ENCODE results near the gene MC1R.
A peak's percentile ranks its signal among the peaks of the same experiment; 100 is the strongest.

MC1R gene

DNA sequence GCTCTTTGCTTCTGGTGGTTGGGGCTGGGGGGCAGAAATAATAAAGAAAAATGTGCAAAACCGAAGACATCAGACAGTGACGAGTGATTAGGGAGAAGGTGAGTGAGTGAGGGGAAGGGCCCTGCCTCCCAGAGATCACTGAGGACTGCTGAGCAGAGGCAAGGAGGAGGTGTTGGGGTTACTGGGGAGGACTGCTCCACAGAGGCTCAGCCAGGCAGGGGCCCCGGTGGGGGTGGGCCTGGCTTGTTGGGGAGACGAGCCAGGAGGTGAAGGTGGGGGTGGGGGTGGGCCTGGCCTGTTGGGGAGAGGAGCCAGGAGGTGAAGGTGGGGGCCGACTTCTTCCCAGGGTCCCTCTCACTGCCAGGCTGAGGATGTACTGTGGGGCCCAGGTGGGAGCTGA lies 27.9 kb downstream of the MC1R start:
- H3K4me1 Mint-ChIP-seq = peaks cover 14% of the 10 kb centered on the region
- TF ChIP-seq, protein P1, sequence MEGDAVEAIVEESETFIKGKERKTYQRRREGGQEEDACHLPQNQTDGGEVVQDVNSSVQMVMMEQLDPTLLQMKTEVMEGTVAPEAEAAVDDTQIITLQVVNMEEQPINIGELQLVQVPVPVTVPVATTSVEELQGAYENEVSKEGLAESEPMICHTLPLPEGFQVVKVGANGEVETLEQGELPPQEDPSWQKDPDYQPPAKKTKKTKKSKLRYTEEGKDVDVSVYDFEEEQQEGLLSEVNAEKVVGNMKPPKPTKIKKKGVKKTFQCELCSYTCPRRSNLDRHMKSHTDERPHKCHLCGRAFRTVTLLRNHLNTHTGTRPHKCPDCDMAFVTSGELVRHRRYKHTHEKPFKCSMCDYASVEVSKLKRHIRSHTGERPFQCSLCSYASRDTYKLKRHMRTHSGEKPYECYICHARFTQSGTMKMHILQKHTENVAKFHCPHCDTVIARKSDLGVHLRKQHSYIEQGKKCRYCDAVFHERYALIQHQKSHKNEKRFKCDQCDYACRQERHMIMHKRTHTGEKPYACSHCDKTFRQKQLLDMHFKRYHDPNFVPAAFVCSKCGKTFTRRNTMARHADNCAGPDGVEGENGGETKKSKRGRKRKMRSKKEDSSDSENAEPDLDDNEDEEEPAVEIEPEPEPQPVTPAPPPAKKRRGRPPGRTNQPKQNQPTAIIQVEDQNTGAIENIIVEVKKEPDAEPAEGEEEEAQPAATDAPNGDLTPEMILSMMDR (IDR thresholded peaks at IDR 0.05) = no peak

DNA sequence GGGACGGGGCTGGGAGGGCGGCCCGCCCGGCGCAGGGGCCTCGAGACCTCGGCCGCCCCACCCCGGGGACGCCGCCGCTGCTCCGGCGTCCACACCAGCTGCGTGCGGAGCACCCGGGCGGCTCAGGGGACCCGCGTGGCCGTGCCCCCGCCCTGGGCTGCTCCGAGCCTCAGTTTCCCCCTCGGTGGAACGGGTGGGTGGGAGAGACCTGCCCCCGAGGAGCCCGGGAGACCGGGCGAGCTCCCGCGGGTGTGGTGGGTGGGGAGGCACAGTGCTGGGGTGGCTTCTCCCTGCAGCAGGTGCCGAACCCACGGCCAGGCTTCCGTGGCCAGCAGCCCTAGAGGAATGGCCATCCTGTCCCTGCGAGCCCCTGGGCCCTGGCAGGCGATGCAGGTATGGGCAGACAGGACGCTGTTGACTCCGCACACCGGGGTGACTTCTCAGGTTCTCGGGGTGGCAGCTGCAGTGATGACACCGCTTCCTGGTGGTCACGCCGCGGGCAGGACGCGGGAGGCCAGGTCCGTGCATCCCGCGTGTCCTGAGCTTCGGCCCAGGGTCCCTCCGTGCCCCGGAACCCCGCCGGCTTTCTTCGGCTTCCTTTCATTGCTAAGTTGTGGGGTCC lies 30.6 kb downstream of the MC1R start:
- H3K27ac Mint-ChIP-seq = no peak overlapping the region
- H3K36me3 Mint-ChIP-seq (ENCODE audit: low read depth) = no peaks in the 10 kb centered on the region
- peak overlapping the region; percentile 87 for H3K4me3 Mint-ChIP-seq
- no peak for DNase-seq
- TF ChIP-seq, protein P1 (IDR thresholded peaks at IDR 0.05) = no peak
- peaks cover 19% of the 10 kb centered on the region for H3K4me1 Mint-ChIP-seq
- H3K27me3 Mint-ChIP-seq (ENCODE audit: low read depth, poor library complexity) = peaks cover 47% of the 10 kb centered on the region
- no peaks in the 10 kb centered on the region for H3K9me3 Mint-ChIP-seq

More for the DNA sequence above, 27.9 kb downstream of the MC1R start:
- no peak for DNase-seq
- Mint-ChIP-seq H3K27me3 (ENCODE audit: low read depth, poor library complexity) (peaks cover 50% of the 10 kb centered on the region), H3K36me3 (ENCODE audit: low read depth) (no peaks in the 10 kb centered on the region), H3K27ac (no peak overlapping the region), H3K9me3 (no peaks in the 10 kb centered on the region), H3K4me3 (no peak overlapping the region)

DNA sequence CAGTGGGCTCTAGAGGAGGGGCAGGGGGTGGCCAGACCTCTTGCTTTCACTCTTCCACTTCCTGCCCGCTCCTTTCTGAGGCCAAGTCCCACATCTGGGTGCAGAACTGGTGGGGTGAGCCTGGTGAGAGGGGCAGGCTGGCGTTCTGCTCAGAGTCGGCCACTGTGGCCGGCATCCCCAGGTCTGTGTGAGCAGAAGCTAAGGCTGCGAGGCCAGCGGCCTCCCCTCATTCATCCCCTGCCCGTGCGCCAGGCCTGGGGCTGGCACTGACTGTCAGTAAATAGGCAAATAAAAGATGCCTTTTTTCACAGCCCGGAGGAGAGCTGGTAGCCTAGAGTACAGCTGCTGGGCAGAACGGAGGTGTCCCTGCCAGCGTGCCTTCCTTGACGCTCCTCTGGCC lies 31.1 kb downstream of the MC1R start:
- no peaks in the 10 kb centered on the region for H3K9me3 Mint-ChIP-seq
- TF ChIP-seq, protein P1 (IDR thresholded peaks at IDR 0.05) = no peak
- no peak overlapping the region for H3K27ac Mint-ChIP-seq
- H3K27me3 Mint-ChIP-seq (ENCODE audit: low read depth, poor library complexity) = peaks cover 42% of the 10 kb centered on the region
- DNase-seq = no peak
- H3K36me3 Mint-ChIP-seq (ENCODE audit: low read depth) = no peaks in the 10 kb centered on the region
- peaks cover 19% of the 10 kb centered on the region for H3K4me1 Mint-ChIP-seq
- H3K4me3 Mint-ChIP-seq = peak overlapping the region; percentile 87

DNA sequence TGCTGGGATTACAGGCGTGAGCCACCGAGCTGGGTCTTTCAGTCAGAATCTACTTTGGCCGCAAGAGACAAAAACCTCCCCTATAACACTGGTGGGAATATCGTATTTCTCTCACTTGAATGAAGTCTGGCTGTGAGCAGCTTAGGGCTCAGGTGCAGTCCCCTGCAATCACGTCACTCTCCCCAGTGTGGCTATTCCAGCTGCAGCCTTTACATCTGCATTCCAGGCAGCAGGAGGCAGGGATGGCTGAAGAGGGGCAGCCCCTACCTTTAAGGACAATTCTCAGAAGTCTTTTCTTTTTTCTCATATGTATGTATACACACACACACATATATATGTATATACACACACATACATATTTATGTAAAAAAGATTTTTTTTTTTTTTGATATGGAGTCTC lies 32.8 kb downstream of the MC1R start:
- no peak for DNase-seq
- TF ChIP-seq, protein P1 (IDR thresholded peaks at IDR 0.05) = no peak
- H3K4me1 Mint-ChIP-seq = peaks cover 19% of the 10 kb centered on the region
- H3K36me3 Mint-ChIP-seq (ENCODE audit: low read depth) = peaks cover 5% of the 10 kb centered on the region
- H3K27me3 Mint-ChIP-seq (ENCODE audit: low read depth, poor library complexity) = peaks cover 25% of the 10 kb centered on the region
- no peaks in the 10 kb centered on the region for H3K9me3 Mint-ChIP-seq
- H3K4me3 Mint-ChIP-seq = peak overlapping the region; percentile 40
- no peak overlapping the region for H3K27ac Mint-ChIP-seq

DNA sequence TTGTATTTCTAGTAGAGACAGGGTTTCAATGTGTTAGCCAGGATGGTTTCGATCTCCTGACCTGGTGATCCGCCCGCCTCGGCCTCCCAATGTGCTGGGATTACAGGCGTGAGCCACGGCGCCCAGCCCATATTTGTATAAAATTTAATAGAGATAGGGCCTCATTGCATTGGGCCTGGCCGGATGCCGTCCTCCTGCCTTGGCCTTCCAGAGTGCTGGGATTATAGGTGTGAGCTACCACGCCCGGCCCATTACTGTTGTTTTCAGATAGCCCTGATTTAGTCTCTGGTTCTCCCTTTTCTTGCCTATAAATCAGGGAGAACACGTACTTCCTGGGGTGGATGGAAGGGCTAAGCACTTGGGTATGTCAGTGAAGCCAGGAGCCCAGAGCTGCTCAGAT lies 33.4 kb downstream of the MC1R start:
- H3K36me3 Mint-ChIP-seq (ENCODE audit: low read depth) = peaks cover 5% of the 10 kb centered on the region
- H3K4me3 Mint-ChIP-seq = no peak overlapping the region
- H3K9me3 Mint-ChIP-seq = no peaks in the 10 kb centered on the region
- H3K27me3 Mint-ChIP-seq (ENCODE audit: low read depth, poor library complexity) = peaks cover 19% of the 10 kb centered on the region
- TF ChIP-seq, protein P1 (IDR thresholded peaks at IDR 0.05) = no peak
- no peak overlapping the region for H3K27ac Mint-ChIP-seq
- peaks cover 19% of the 10 kb centered on the region for H3K4me1 Mint-ChIP-seq
- DNase-seq = no peak

DNA sequence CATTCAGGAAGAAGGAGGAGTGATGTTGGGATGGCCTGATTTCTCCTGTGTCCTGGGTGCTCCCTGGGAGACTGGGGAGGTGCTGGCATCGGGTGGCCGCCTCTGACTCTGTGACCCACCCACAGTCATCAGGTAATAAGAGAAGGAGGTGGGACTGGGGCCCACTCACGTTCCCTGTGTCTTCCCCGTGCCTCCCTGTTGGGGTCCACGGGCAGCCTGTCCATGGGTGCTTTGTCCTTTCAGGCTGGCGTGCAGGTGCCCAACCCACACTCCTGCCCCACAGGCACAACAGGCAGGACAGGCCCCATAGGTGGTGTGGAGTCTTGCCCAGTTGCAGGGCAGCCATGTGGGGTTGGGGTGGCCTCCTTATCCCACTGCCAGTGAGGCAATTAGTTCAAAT lies 33.9 kb downstream of the MC1R start:
- H3K4me1 Mint-ChIP-seq = peaks cover 18% of the 10 kb centered on the region
- no peak for DNase-seq
- peaks cover 5% of the 10 kb centered on the region for H3K36me3 Mint-ChIP-seq (ENCODE audit: low read depth)
- peaks cover 14% of the 10 kb centered on the region for H3K27me3 Mint-ChIP-seq (ENCODE audit: low read depth, poor library complexity)
- TF ChIP-seq, protein P1 (IDR thresholded peaks at IDR 0.05) = no peak
- H3K9me3 Mint-ChIP-seq = no peaks in the 10 kb centered on the region
- H3K4me3 Mint-ChIP-seq = no peak overlapping the region
- H3K27ac Mint-ChIP-seq = no peak overlapping the region

Measured in nephron progenitor cell (in vitro differentiated cells).